HEK293 (cell line): ENCODE measurements around the gene PDSS2.

ENCODE experiments used
- CTCF ChIA-PET: fragments of 350-600 bp; formaldehyde crosslinking; extraction: SDS; loops from one replicate; lab custom pipeline; 2021; ENCODE audit warnings: antibody characterized with exemption; lab: Yijun Ruan, JAX
- POLR2A ChIA-PET: fragments of 300-600 bp; formaldehyde crosslinking; extraction: SDS; loops from one replicate; lab custom pipeline; 2020; ENCODE audit warnings: antibody characterized with exemption, inconsistent platforms; lab: Yijun Ruan, JAX
- H3K27ac ChIP-seq: fragments of 200-500 bp; sonication (Bioruptor generic); 2 replicates; pipeline ENCODE4 v1.5.1; 2014; ENCODE audit warnings: low read depth, low read length, control low read depth, inconsistent platforms; ENCODE audit errors: extremely low read depth
- H3K36me3 ChIP-seq, 2 experiments: fragments of 200-500 bp in 1 of 2; sonication (Bioruptor generic) in 1 of 2; 1 replicate in 1 of 2; 2 replicates in 1 of 2; pipeline ENCODE4 v1.5.1; 2014 to 2017; ENCODE audit warnings: inconsistent platforms in 2 of 2, low read length in 2 of 2; ENCODE audit not compliant: control insufficient read depth in 2 of 2, insufficient read depth in 1 of 2
- H3K4me1 ChIP-seq: fragments of 200-500 bp; sonication (Bioruptor generic); 2 replicates; pipeline ENCODE4 v1.5.1; 2014; ENCODE audit warnings: mild to moderate bottlenecking, low read length, inconsistent platforms; ENCODE audit not compliant: control insufficient read depth, insufficient read depth
- H3K4me3 ChIP-seq: 2 replicates; pipeline ENCODE4 v1.5.1; 2011; ENCODE audit warnings: low read depth, mild to moderate bottlenecking, control low read depth, low read length, moderate library complexity
- H3K9me3 ChIP-seq: fragments of 200-500 bp; sonication (Bioruptor generic); 2 replicates; pipeline ENCODE4 v1.5.1; 2014; ENCODE audit warnings: low read depth, low read length, inconsistent platforms; ENCODE audit not compliant: control insufficient read depth, insufficient read depth
- HOXA7 ChIP-seq: sonication (generic); formaldehyde crosslinking; IDR thresholded peaks from 2 replicates; pipeline ENCODE4 v1.8.1; 2022; ENCODE audit warnings: missing genetic modification reagents, borderline replicate concordance
- MZF1 ChIP-seq: fragments of 450-650 bp; formaldehyde crosslinking; IDR thresholded peaks from 2 replicates; pipeline ENCODE4 v1.5.1; 2017; ENCODE audit warnings: missing biosample characterization, missing genetic modification characterization, borderline replicate concordance
- PRDM10 ChIP-seq: fragments of 450-650 bp; formaldehyde crosslinking; IDR thresholded peaks from 2 replicates; pipeline ENCODE4 v1.5.1; 2016; ENCODE audit warnings: missing biosample characterization, missing genetic modification characterization
- PRDM2 ChIP-seq: fragments of 450-650 bp; formaldehyde crosslinking; IDR thresholded peaks from 2 replicates; pipeline ENCODE4 v1.5.1; 2016; ENCODE audit warnings: missing biosample characterization, missing genetic modification characterization, borderline replicate concordance
- PRDM6 ChIP-seq: fragments of 450-650 bp; formaldehyde crosslinking; IDR thresholded peaks from 2 replicates; pipeline ENCODE4 v1.5.1; 2017; ENCODE audit warnings: missing biosample characterization, missing genetic modification characterization
- ZNF138 ChIP-seq: fragments of 450-650 bp; formaldehyde crosslinking; IDR thresholded peaks from 2 replicates; pipeline ENCODE4 v1.5.1; 2016; ENCODE audit warnings: missing biosample characterization, missing genetic modification characterization, borderline replicate concordance
- ZNF26 ChIP-seq: fragments of 450-650 bp; formaldehyde crosslinking; IDR thresholded peaks from 2 replicates; pipeline ENCODE4 v1.5.1; 2016; ENCODE audit warnings: missing biosample characterization, missing genetic modification characterization
- ZNF433 ChIP-seq: fragments of 450-650 bp; formaldehyde crosslinking; IDR thresholded peaks from 2 replicates; pipeline ENCODE4 v1.5.1; 2016; ENCODE audit warnings: missing biosample characterization, missing genetic modification characterization, low read depth
- ZNF654 ChIP-seq: fragments of 450-650 bp; formaldehyde crosslinking; IDR thresholded peaks from 2 replicates; pipeline ENCODE4 v1.5.1; 2016; ENCODE audit warnings: low read depth, missing biosample characterization, missing genetic modification characterization
- ZNF776 ChIP-seq: fragments of 450-650 bp; formaldehyde crosslinking; IDR thresholded peaks from 2 replicates; pipeline ENCODE4 v1.5.0; 2017; ENCODE audit warnings: missing biosample characterization, missing genetic modification characterization, borderline replicate concordance
- ZNF830 ChIP-seq: fragments of 450-650 bp; IDR thresholded peaks from 2 replicates; pipeline ENCODE4 v1.5.0; 2018; ENCODE audit warnings: missing biosample characterization, missing genetic modification characterization, low read depth, mild to moderate bottlenecking, moderate library complexity

Gene PDSS2

GRCh38 chr6:107243471-107243870, 215.9 kb downstream of the PDSS2 start (continued):
- TF ChIP-seq PRDM2 (tag by site-specific recombination) (no peak), ZNF433 (tag by site-specific recombination) (no peak)

- Histone ChIP-seq H3K4me1 (no peaks in the 10 kb centered on the region), H3K27ac (no peak overlapping the region), H3K9me3 (no peaks in the 10 kb centered on the region; the same call in 1 of the 2 replicates), H3K4me3 (no peak overlapping the region), H3K36me3 (peaks cover 3% of the 10 kb centered on the region in 2 experiments; a peak in 2 of 3 replicates)
- TF ChIP-seq PRDM6: 0 out of 2 replicates have a peak, but pooled peaks have one; percentile 20
- peak; percentile 75; the same call in 1 of the 2 replicates for TF ChIP-seq MZF1 (tag by site-specific recombination)
- TF ChIP-seq ZNF433 (tag by site-specific recombination): no peak
- TF ChIP-seq HOXA7 (CRISPR knock-in tag): no peak
- ChIA-PET POLR2A (no interaction called here), CTCF (interaction anchor here (0.6 kb wide), 1 partner anchor 207 kb away, joined by 8 read pairs; no protein-coding TSS in a partner anchor)
Observed at GRCh38 chr6:107237992-107238660, 221.2 kb downstream of the PDSS2 start.

GRCh38 chr6:107235511-107235910, 223.9 kb downstream of the PDSS2 start:
- no peaks in the 10 kb centered on the region for H3K4me1 ChIP-seq
- H3K4me3 ChIP-seq: no peak overlapping the region
- TF ChIP-seq ZNF776 (tag by site-specific recombination) (no peak), ZNF26 (tag by site-specific recombination) (peak; percentile 94)
- POLR2A ChIA-PET: no interaction called here
- H3K9me3 ChIP-seq: no peaks in the 10 kb centered on the region; the same call in 1 of the 2 replicates
- H3K36me3 ChIP-seq: peaks cover 3% of the 10 kb centered on the region in 2 experiments; a peak in 2 of 3 replicates
- CTCF ChIA-PET: interaction anchor here (0.7 to 1.0 kb wide), 2 partner anchors 11 to 685 kb away, joined by 3 read pairs; no protein-coding TSS in a partner anchor
- H3K27ac ChIP-seq: no peak overlapping the region

GRCh38 chr6:107235007-107235406, 224.4 kb downstream of the PDSS2 start:
- CTCF ChIA-PET: interaction anchor here (0.7 to 1.0 kb wide), 3 partner anchors 12 to 686 kb away, joined by 3 read pairs; no protein-coding TSS in a partner anchor
- Histone ChIP-seq H3K4me3 (no peak overlapping the region), H3K36me3 (peaks cover 3% of the 10 kb centered on the region in 2 experiments; a peak in 2 of 3 replicates), H3K9me3 (no peaks in the 10 kb centered on the region; the same call in 1 of the 2 replicates), H3K4me1 (no peaks in the 10 kb centered on the region), H3K27ac (no peak overlapping the region)
- POLR2A ChIA-PET: no interaction called here
- TF ChIP-seq ZNF138 (tag by site-specific recombination) (no peak), ZNF830 (tag by site-specific recombination) (no peak), ZNF433 (tag by site-specific recombination) (no peak), PRDM6 (no peak), PRDM10 (no peak), ZNF654 (tag by site-specific recombination) (no peak)
